C4-2B (cell line): ENCODE data around the gene TGIF2.

Experiments used
- H3K27ac ChIP-seq: fragments of 450-650 bp; 2 replicates; pipeline ENCODE4 v1.5.1; 2017
- CTCF ChIP-seq: fragments of 450-650 bp; conservative IDR thresholded peaks from 2 replicates; pipeline ENCODE4 v1.5.1; 2017; ENCODE audit warnings: mild to moderate bottlenecking
- ZFX ChIP-seq: fragments of 450-650 bp; IDR thresholded peaks from 2 replicates; pipeline ENCODE4 v1.6.1; 2017

TGIF2 gene

GRCh38 chr20:36542516-36543183, 30.7 kb upstream of the TGIF2 start:
- H3K27ac ChIP-seq: no peak overlapping the region
- TF ChIP-seq ZFX (no peak), CTCF (no peak)

- no peak overlapping the region for H3K27ac ChIP-seq
- TF ChIP-seq ZFX (no peak), CTCF (no peak)
Measured at GRCh38 chr20:36543184-36544133, 29.9 kb upstream of the TGIF2 start.

GRCh38 chr20:36544134-36545018, 29.0 kb upstream of the TGIF2 start:
- TF ChIP-seq ZFX (no peak), CTCF (no peak)
- no peak overlapping the region for H3K27ac ChIP-seq

- TF ChIP-seq ZFX (no peak), CTCF (no peak)
- H3K27ac ChIP-seq: no peak overlapping the region
Measured at GRCh38 chr20:36546111-36546736, 27.2 kb upstream of the TGIF2 start.

- TF ChIP-seq CTCF (no peak), ZFX (no peak)
- no peak overlapping the region for H3K27ac ChIP-seq
Measured at GRCh38 chr20:36547186-36548005, 26.0 kb upstream of the TGIF2 start.

GRCh38 chr20:36548006-36548315, 25.4 kb upstream of the TGIF2 start:
- no peak overlapping the region for H3K27ac ChIP-seq
- TF ChIP-seq ZFX: no peak
- TF ChIP-seq CTCF: no peak
